ENCODE measurements around the gene ANKRD9.

ANKRD9 gene

DNA sequence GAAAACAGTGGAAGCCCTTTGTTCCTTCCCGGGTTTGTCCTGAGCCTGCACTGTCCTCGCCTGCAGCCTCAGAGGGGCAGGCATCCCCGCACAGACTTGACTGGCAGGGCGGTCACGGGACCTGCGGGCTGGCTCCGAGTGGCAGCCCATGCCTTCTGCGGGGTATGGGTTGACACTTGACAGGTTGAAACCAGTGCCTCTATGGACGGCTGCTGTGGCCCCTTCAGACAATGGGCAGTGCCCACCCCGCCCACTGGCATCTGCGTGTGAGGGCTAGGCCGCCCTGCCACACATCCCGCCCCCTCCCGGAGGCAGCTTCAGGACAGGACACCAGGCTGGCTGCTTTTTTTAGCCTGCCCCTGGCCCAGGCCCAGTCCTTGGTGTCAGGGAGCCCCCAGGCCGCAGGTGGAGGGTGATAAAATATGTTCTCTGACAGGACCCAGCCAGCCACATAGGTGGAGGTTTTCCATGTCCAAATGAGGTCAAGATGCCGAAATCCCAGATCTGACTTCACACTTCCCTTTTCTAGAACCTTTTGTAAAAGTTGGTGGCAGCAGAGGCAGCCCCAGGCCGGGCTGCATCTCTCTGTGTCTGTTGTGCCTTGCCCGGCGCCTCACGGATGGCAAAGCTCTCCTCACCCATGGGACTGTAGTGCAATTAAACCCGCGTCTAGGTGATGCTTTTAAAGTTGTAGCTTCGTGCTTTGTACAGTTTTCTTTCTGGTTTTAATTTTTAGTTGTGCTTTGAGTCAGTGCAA, 10.0 kb downstream of the ANKRD9 start:
- no peak for TF ChIP-seq Cebpa-rat (IDR thresholded peaks at IDR 0.05)
- no peak overlapping the region for H3K27ac ChIP-seq
- H3K4me2 ChIP-seq: no peak overlapping the region
- H3K36me3 ChIP-seq: peaks cover 31% of the 10 kb centered on the region
- no peaks in the 10 kb centered on the region for H4K20me1 ChIP-seq
- peaks cover 14% of the 10 kb centered on the region for H3K4me1 ChIP-seq
- H3K9ac ChIP-seq: no peak overlapping the region
- no peak overlapping the region for H3K4me3 ChIP-seq
- no peaks in the 10 kb centered on the region for H3K9me3 ChIP-seq
- H3K27me3 ChIP-seq: no peaks in the 10 kb centered on the region

- peaks cover 14% of the 10 kb centered on the region for H3K4me1 ChIP-seq
- no peak overlapping the region for H3K4me2 ChIP-seq
- TF ChIP-seq Cebpa-rat (IDR thresholded peaks at IDR 0.05): no peak
Measured at GRCh38 chr14:102498678-102499265, 10.8 kb downstream of the ANKRD9 start.

GRCh38 chr14:102497998-102498677, 11.4 kb downstream of the ANKRD9 start:
- H3K9ac ChIP-seq: no peak overlapping the region
- no peak overlapping the region for H3K4me3 ChIP-seq
- no peaks in the 10 kb centered on the region for H4K20me1 ChIP-seq
- no peak for TF ChIP-seq Cebpa-rat (IDR thresholded peaks at IDR 0.05)
- no peak overlapping the region for H3K4me2 ChIP-seq
- H3K4me1 ChIP-seq: peaks cover 14% of the 10 kb centered on the region
- H3K27me3 ChIP-seq: no peaks in the 10 kb centered on the region
- H3K9me3 ChIP-seq: no peaks in the 10 kb centered on the region
- no peak overlapping the region for H3K27ac ChIP-seq
- H3K36me3 ChIP-seq: peaks cover 31% of the 10 kb centered on the region

More at GRCh38 chr14:102498678-102499265, 10.8 kb downstream of the ANKRD9 start:
- Histone ChIP-seq H3K27me3 (no peaks in the 10 kb centered on the region), H4K20me1 (no peaks in the 10 kb centered on the region), H3K27ac (no peak overlapping the region), H3K9me3 (no peaks in the 10 kb centered on the region), H3K9ac (no peak overlapping the region), H3K36me3 (peaks cover 31% of the 10 kb centered on the region), H3K4me3 (no peak overlapping the region)

GRCh38 chr14:102496958-102497744, 12.4 kb downstream of the ANKRD9 start:
- no peak for TF ChIP-seq Cebpa-rat (IDR thresholded peaks at IDR 0.05)
- H3K36me3 ChIP-seq: peaks cover 31% of the 10 kb centered on the region
- no peak overlapping the region for H3K4me3 ChIP-seq
- no peak overlapping the region for H3K4me2 ChIP-seq
- peaks cover 14% of the 10 kb centered on the region for H3K4me1 ChIP-seq
- no peaks in the 10 kb centered on the region for H4K20me1 ChIP-seq
- H3K9me3 ChIP-seq: no peaks in the 10 kb centered on the region
- H3K27me3 ChIP-seq: no peaks in the 10 kb centered on the region
- H3K27ac ChIP-seq: no peak overlapping the region
- H3K9ac ChIP-seq: no peak overlapping the region

GRCh38 chr14:102496331-102496691, 13.3 kb downstream of the ANKRD9 start:
- Histone ChIP-seq H3K9me3 (no peaks in the 10 kb centered on the region), H3K4me1 (peaks cover 14% of the 10 kb centered on the region), H3K9ac (no peak overlapping the region), H3K27me3 (no peaks in the 10 kb centered on the region), H4K20me1 (no peaks in the 10 kb centered on the region), H3K27ac (no peak overlapping the region), H3K4me3 (no peak overlapping the region), H3K4me2 (no peak overlapping the region), H3K36me3 (peaks cover 31% of the 10 kb centered on the region)
- TF ChIP-seq Cebpa-rat (IDR thresholded peaks at IDR 0.05): no peak

- no peak overlapping the region for H3K4me3 ChIP-seq
- H3K9ac ChIP-seq: no peak overlapping the region
- peaks cover 13% of the 10 kb centered on the region for H3K4me1 ChIP-seq
- H3K9me3 ChIP-seq: no peaks in the 10 kb centered on the region
- H3K27me3 ChIP-seq: no peaks in the 10 kb centered on the region
- H3K36me3 ChIP-seq: peaks cover 29% of the 10 kb centered on the region
- no peak overlapping the region for H3K4me2 ChIP-seq
- TF ChIP-seq Cebpa-rat (IDR thresholded peaks at IDR 0.05): no peak
- no peak overlapping the region for H3K27ac ChIP-seq
- no peaks in the 10 kb centered on the region for H4K20me1 ChIP-seq
Measured at GRCh38 chr14:102495491-102496330, 13.9 kb downstream of the ANKRD9 start.

DNA sequence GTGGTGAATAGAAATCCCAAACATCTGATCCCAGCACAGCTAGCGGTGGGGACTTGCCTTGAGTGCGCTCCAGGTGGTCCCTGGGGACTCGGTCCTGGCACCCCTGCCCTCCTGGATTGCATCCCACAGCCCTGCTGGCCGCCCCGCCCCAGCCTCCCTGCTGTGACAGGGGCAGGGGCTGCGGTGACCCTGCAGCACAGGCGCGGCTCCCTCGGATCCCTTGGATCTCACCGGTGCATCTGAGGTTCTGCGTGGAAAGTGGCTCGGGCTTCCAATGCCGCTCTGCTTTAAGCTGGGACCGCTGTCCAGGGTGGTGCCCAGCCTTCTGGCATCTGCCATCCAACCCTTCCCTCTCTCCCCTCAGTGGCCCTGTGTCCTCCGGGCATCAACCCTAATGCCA, 16.0 kb downstream of the ANKRD9 start:
- no peak overlapping the region for H3K27ac ChIP-seq
- no peak for TF ChIP-seq Cebpa-rat (IDR thresholded peaks at IDR 0.05)

DNA sequence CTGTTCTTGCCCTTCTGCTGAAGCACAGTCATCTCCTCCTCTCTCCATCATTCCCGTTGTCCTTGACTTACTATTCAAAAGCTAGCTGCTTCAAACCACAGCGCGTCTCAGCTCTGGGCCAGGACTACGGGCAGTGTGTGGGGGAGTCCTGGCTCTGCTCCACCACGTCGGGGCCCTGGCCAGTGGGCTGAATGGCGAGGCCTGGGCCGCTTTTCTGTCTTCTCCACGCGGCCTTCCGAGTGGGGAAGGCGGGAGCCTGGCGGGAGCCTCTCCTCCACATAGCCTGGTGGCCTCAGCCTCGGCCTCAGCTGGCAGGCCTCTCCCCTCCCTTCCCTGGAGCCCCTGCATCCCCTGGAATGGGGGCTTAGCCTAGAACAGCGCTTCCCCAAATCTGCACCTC, 16.5 kb downstream of the ANKRD9 start:
- H3K4me3 ChIP-seq: no peak overlapping the region
- no peaks in the 10 kb centered on the region for H3K9me3 ChIP-seq
- no peaks in the 10 kb centered on the region for H4K20me1 ChIP-seq
- no peak overlapping the region for H3K9ac ChIP-seq
- H3K27ac ChIP-seq: no peak overlapping the region
- H3K4me2 ChIP-seq: no peak overlapping the region
- TF ChIP-seq Cebpa-rat (IDR thresholded peaks at IDR 0.05): no peak
- H3K4me1 ChIP-seq: no peaks in the 10 kb centered on the region
- no peaks in the 10 kb centered on the region for H3K27me3 ChIP-seq
- H3K36me3 ChIP-seq: peaks cover 15% of the 10 kb centered on the region

More for the DNA sequence above, 16.0 kb downstream of the ANKRD9 start:
- no peak overlapping the region for H3K4me2 ChIP-seq
- H3K27me3 ChIP-seq: no peaks in the 10 kb centered on the region
- H3K4me3 ChIP-seq: no peak overlapping the region
- no peaks in the 10 kb centered on the region for H4K20me1 ChIP-seq
- H3K9me3 ChIP-seq: no peaks in the 10 kb centered on the region
- H3K36me3 ChIP-seq: peaks cover 20% of the 10 kb centered on the region
- no peaks in the 10 kb centered on the region for H3K4me1 ChIP-seq
- no peak overlapping the region for H3K9ac ChIP-seq

GRCh38 chr14:102492531-102492910, 17.1 kb downstream of the ANKRD9 start:
- no peaks in the 10 kb centered on the region for H3K9me3 ChIP-seq
- no peak for TF ChIP-seq Cebpa-rat (IDR thresholded peaks at IDR 0.05)
- H3K9ac ChIP-seq: no peak overlapping the region
- peaks cover 9% of the 10 kb centered on the region; the same call in 1 of the 2 replicates for H3K36me3 ChIP-seq
- no peak overlapping the region for H3K4me3 ChIP-seq
- H3K27ac ChIP-seq: no peak overlapping the region
- no peaks in the 10 kb centered on the region for H3K27me3 ChIP-seq
- no peaks in the 10 kb centered on the region for H3K4me1 ChIP-seq
- H4K20me1 ChIP-seq: no peaks in the 10 kb centered on the region
- H3K4me2 ChIP-seq: no peak overlapping the region

Data from BLaER1 (cell line).